DND-41 (cell line): ENCODE results near the gene C2CD3.

Experiments
- ATAC-seq: fragments of 200-7000 bp; cut with Tn5 transposase; 3 replicates; pipeline ENCODE4 v1.9.1; 2021; ENCODE audit warnings: low read depth; ENCODE audit not compliant: insufficient read depth
- DNase-seq: peaks from one replicate; pipeline ENCODE4 v3.0.0-alpha.2; 2020
- H2AFZ ChIP-seq: 2 replicates; pipeline ENCODE4 v1.6.0; 2012; ENCODE audit warnings: low read depth, low read length
- H3K27ac ChIP-seq: 2 replicates; pipeline ENCODE4 v1.5.1; 2012; ENCODE audit warnings: low read length, inconsistent platforms
- H3K27me3 ChIP-seq: fragments of 200-600 bp; sonication (generic); 2 replicates; pipeline ENCODE4 v1.6.0; 2012; ENCODE audit warnings: low read length, mild to moderate bottlenecking, inconsistent platforms; ENCODE audit not compliant: insufficient read depth, poor library complexity
- H3K36me3 ChIP-seq: 2 replicates; pipeline ENCODE4 v1.5.1; 2012; ENCODE audit warnings: low read length, inconsistent platforms; ENCODE audit not compliant: insufficient read depth
- H3K4me1 ChIP-seq: 2 replicates; pipeline ENCODE4 v1.5.1; 2012; ENCODE audit warnings: mild to moderate bottlenecking, low read length; ENCODE audit not compliant: insufficient read depth
- H3K4me2 ChIP-seq: 2 replicates; pipeline ENCODE4 v1.6.0; 2012; ENCODE audit warnings: mild to moderate bottlenecking, moderate library complexity, low read length, inconsistent platforms; ENCODE audit not compliant: insufficient read depth
- H3K4me3 ChIP-seq, 2 experiments: fragments of 200-600 bp in 1 of 2; shearing (Covaris generic) in 1 of 2; 2 replicates each; pipeline ENCODE4 v1.5.1; 2012 to 2016; ENCODE audit warnings: inconsistent platforms in 2 of 2, low read length in 2 of 2, mild to moderate bottlenecking in 2 of 2, low read depth in 1 of 2, moderate library complexity in 1 of 2
- H3K79me2 ChIP-seq: 2 replicates; pipeline ENCODE4 v1.6.0; 2012; ENCODE audit warnings: low read length, inconsistent platforms; ENCODE audit not compliant: insufficient read depth
- H3K9ac ChIP-seq: 2 replicates; pipeline ENCODE4 v1.6.0; 2012; ENCODE audit warnings: low read depth, mild to moderate bottlenecking, inconsistent platforms, low read length, moderate library complexity
- H3K9me3 ChIP-seq: 2 replicates; pipeline ENCODE4 v1.5.1; 2012; ENCODE audit warnings: low read length, moderate library complexity, mild to moderate bottlenecking, inconsistent platforms; ENCODE audit not compliant: insufficient read depth, severe bottlenecking
- H4K20me1 ChIP-seq: 2 replicates; pipeline ENCODE4 v1.6.0; 2012; ENCODE audit warnings: low read length; ENCODE audit not compliant: insufficient read depth
- CTCF ChIP-seq: IDR thresholded peaks from 2 replicates; pipeline ENCODE4 v1.5.1; 2012; ENCODE audit warnings: borderline replicate concordance, low read length, moderate library complexity, mild to moderate bottlenecking; ENCODE audit not compliant: poor library complexity, severe bottlenecking; ENCODE audit errors: extremely low read depth
- EZH2 ChIP-seq: IDR thresholded peaks from 3 replicates; pipeline ENCODE4 v1.6.1; 2012; ENCODE audit warnings: borderline replicate concordance, low read depth, mild to moderate bottlenecking, moderate library complexity, low read length, inconsistent platforms; ENCODE audit not compliant: severe bottlenecking

C2CD3 gene

GRCh38 chr11:74077193-74077592 is 93.6 kb downstream of the C2CD3 start:
- Histone ChIP-seq H3K9ac (no peak overlapping the region), H3K4me1 (no peaks in the 10 kb centered on the region), H2AFZ (no peak overlapping the region), H3K79me2 (no peaks in the 10 kb centered on the region), H3K9me3 (no peaks in the 10 kb centered on the region), H3K36me3 (peaks cover 71% of the 10 kb centered on the region), H4K20me1 (0 out of 2 replicates have a peak, but pooled peaks cover 4% of the 10 kb centered on the region), H3K4me3 (no peak overlapping the region), H3K27me3 (no peaks in the 10 kb centered on the region), H3K4me2 (no peak overlapping the region), H3K27ac (no peak overlapping the region)
- TF ChIP-seq CTCF, result no peak
- TF ChIP-seq EZH2, result no peak
- no peak for ATAC-seq
- no peak for DNase-seq

GRCh38 chr11:74072721-74073120 is 98.1 kb downstream of the C2CD3 start:
- TF ChIP-seq EZH2, result no peak
- TF ChIP-seq CTCF, result no peak
- peaks cover 75% of the 10 kb centered on the region for H3K36me3 ChIP-seq

GRCh38 chr11:74072286-74072685 is 98.5 kb downstream of the C2CD3 start:
- TF ChIP-seq EZH2 (no peak), CTCF (no peak)
- Histone ChIP-seq H3K4me2 (no peak overlapping the region), H2AFZ (no peak overlapping the region), H4K20me1 (0 out of 2 replicates have a peak, but pooled peaks cover 4% of the 10 kb centered on the region), H3K4me3 (no peak overlapping the region), H3K27me3 (no peaks in the 10 kb centered on the region), H3K4me1 (no peaks in the 10 kb centered on the region), H3K79me2 (no peaks in the 10 kb centered on the region), H3K27ac (no peak overlapping the region), H3K36me3 (peaks cover 73% of the 10 kb centered on the region), H3K9ac (no peak overlapping the region), H3K9me3 (no peaks in the 10 kb centered on the region)
- DNase-seq (no peak), ATAC-seq (no peak)

More at GRCh38 chr11:74072721-74073120, 98.1 kb downstream of the C2CD3 start:
- H4K20me1 ChIP-seq, result 0 out of 2 replicates have a peak, but pooled peaks cover 4% of the 10 kb centered on the region
- no peak overlapping the region for H2AFZ ChIP-seq
- no peak overlapping the region for H3K4me2 ChIP-seq
- no peak overlapping the region for H3K9ac ChIP-seq
- H3K4me1 ChIP-seq, result no peaks in the 10 kb centered on the region
- DNase-seq (no peak), ATAC-seq (no peak)
- H3K27me3 ChIP-seq, result no peaks in the 10 kb centered on the region
- no peaks in the 10 kb centered on the region for H3K79me2 ChIP-seq
- H3K9me3 ChIP-seq, result no peaks in the 10 kb centered on the region
- no peak overlapping the region for H3K4me3 ChIP-seq
- H3K27ac ChIP-seq, result no peak overlapping the region
